Endothelial cell of umbilical vein (primary cell): ENCODE results near the gene NDUFV1.

Source experiments
- EZH2 ChIP-seq: IDR thresholded peaks from 2 replicates; pipeline ENCODE4 v1.6.1; 2012; ENCODE audit warnings: borderline replicate concordance, low read depth, mild to moderate bottlenecking, moderate library complexity, low read length, inconsistent platforms; ENCODE audit not compliant: severe bottlenecking
- JUN ChIP-seq: IDR thresholded peaks from 2 replicates; pipeline ENCODE4 v1.6.1; 2011; ENCODE audit warnings: borderline replicate concordance, low read depth; ENCODE audit not compliant: insufficient read length, insufficient read depth
- POLR2AphosphoS5 ChIP-seq: IDR thresholded peaks from 2 replicates; pipeline ENCODE4 v1.6.1; 2012; ENCODE audit warnings: low read depth, mild to moderate bottlenecking, control low read depth, low read length, moderate library complexity; ENCODE audit not compliant: insufficient read depth
- TF ChIP-seq, protein P1 (sequence below), 2 donors: IDR thresholded peaks; 1 replicate in 1 of 2; 2 replicates in 1 of 2; pipeline ENCODE4 v1.5.1; 2011; ENCODE audit warnings: low read length in 2 of 2, mild to moderate bottlenecking in 2 of 2, moderate library complexity in 2 of 2, control low read depth in 1 of 2, inconsistent platforms in 1 of 2, low read depth in 1 of 2; ENCODE audit not compliant: insufficient read depth in 1 of 2; ENCODE audit errors: extremely low read depth in 1 of 2

DNA sequence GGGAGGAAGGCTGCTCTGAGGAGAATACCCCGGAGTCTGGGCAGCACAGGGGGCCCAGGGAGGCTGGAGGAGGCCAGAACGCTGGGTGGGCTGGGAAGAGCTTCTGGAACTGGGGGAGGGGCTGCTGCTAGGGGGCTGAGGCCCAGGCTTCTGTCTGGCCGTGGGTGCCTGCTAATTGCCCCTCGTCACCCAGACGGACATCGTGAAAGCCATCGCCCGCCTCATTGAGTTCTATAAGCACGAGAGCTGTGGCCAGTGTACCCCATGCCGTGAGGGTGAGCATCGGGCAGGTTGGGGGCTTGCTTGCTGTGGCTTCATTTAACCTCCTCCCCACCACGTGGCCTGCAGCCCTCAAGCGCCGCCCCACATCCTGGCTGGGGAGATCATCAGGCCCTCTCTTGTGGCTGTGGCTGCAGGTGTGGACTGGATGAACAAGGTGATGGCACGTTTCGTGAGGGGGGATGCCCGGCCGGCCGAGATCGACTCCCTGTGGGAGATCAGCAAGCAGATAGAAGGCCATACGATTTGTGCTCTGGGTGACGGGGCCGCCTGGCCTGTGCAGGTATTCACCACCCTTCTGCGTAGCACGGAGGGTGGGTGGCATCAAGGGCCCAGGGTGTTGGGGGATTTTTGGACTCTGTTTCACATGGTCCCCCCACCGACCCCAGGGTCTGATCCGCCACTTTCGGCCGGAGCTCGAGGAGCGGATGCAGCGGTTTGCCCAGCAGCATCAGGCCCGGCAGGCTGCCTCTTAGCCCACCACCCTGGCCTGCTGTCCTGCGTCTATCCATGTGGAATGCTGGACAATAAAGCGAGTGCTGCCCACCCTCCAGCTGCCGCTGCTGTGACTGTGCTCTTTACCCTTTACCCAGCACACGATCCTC, 5.2 kb downstream of the NDUFV1 start:
- TF ChIP-seq, protein P1, sequence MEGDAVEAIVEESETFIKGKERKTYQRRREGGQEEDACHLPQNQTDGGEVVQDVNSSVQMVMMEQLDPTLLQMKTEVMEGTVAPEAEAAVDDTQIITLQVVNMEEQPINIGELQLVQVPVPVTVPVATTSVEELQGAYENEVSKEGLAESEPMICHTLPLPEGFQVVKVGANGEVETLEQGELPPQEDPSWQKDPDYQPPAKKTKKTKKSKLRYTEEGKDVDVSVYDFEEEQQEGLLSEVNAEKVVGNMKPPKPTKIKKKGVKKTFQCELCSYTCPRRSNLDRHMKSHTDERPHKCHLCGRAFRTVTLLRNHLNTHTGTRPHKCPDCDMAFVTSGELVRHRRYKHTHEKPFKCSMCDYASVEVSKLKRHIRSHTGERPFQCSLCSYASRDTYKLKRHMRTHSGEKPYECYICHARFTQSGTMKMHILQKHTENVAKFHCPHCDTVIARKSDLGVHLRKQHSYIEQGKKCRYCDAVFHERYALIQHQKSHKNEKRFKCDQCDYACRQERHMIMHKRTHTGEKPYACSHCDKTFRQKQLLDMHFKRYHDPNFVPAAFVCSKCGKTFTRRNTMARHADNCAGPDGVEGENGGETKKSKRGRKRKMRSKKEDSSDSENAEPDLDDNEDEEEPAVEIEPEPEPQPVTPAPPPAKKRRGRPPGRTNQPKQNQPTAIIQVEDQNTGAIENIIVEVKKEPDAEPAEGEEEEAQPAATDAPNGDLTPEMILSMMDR (IDR thresholded peaks at IDR 0.05; ENCODE audit: extremely low read depth in 1 of 2, insufficient read depth in 1 of 2, low read depth in 1 of 2, low read length in 2 of 2), result no peak
- TF ChIP-seq POLR2AphosphoS5 (no peak), JUN (no peak), EZH2 (no peak)
